ENCODE measurements around the gene ETV4. TPM values are rescaled to one million over a fixed set of nuclear protein-coding genes. Genes with fewer than 3 reads are reported as not detected.

The ETV4 gene
- total RNA-seq, 1 donor from 2014 or later: not detected

DNA sequence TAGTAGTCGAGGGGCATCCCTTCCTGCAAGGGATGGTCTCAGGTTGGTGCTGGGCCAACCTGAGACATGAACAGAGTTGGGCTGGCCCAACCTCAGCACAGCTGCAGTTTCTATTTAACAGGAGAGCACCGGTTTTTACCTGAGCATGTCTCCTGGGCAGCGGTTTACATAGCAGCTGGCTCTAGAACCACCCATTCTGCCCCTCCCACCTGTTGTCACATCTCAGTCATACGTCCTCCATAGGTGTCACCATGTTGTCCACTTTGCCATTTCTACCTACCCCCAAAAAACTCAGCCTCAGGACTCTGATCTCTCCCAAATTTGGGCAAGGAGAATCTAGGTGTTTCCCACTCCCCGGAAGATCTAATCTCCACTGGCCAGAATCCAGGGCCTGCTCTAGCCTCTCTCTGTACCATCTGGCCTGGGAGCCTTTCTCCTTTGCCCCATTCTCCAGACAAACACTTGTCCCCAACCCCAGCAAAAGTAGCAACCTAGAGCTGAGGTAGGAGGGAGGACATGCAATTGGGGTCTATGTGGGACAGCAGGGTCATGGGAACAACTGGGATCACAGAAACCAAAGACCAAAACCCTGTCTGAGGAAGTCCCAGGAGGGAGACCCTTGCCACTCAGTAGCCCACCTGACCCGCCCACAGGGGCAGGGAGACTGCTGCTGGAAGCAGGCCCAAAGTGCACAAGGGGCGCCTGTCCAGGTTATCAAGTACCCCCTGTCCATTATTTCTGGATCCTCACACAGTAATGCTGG lies 19.1 kb downstream of the ETV4 start:
- Mint-ChIP-seq H3K27ac (no peak overlapping the region), H3K4me1 (no peaks in the 10 kb centered on the region), H3K9me3 (no peaks in the 10 kb centered on the region), H3K4me3 (no peak overlapping the region), H3K27me3 (no peaks in the 10 kb centered on the region), H3K36me3 (ENCODE audit: low read depth) (peaks cover 49% of the 10 kb centered on the region)
- intact Hi-C loops (cut with micrococcal nuclease): no loop called here
- ATAC-seq (ENCODE audit: low read depth) (no peak), DNase-seq (no peak)
- CTCF ChIA-PET: no interaction called here
- POLR2A ChIA-PET: no interaction called here
- TF ChIP-seq CTCF (IDR thresholded peaks at IDR 0.05): no peak

GRCh38 chr17:43524945-43525575 lies 21.1 kb downstream of the ETV4 start:
- no peaks in the 10 kb centered on the region for H3K4me1 Mint-ChIP-seq
- CTCF ChIA-PET: no interaction called here
- H3K4me3 Mint-ChIP-seq: no peak overlapping the region
- no peaks in the 10 kb centered on the region for H3K27me3 Mint-ChIP-seq
- POLR2A ChIA-PET: interaction anchor here (0.7 kb wide), 1 partner anchor 16 kb away, joined by 8 read pairs; no protein-coding TSS in a partner anchor
- ATAC-seq (ENCODE audit: low read depth): no peak
- H3K9me3 Mint-ChIP-seq: no peaks in the 10 kb centered on the region
- H3K27ac Mint-ChIP-seq: no peak overlapping the region
- DNase-seq: no peak
- no peak for TF ChIP-seq CTCF (IDR thresholded peaks at IDR 0.05)
- intact Hi-C loops (cut with micrococcal nuclease): no loop called here
- peaks cover 67% of the 10 kb centered on the region for H3K36me3 Mint-ChIP-seq (ENCODE audit: low read depth)

DNA sequence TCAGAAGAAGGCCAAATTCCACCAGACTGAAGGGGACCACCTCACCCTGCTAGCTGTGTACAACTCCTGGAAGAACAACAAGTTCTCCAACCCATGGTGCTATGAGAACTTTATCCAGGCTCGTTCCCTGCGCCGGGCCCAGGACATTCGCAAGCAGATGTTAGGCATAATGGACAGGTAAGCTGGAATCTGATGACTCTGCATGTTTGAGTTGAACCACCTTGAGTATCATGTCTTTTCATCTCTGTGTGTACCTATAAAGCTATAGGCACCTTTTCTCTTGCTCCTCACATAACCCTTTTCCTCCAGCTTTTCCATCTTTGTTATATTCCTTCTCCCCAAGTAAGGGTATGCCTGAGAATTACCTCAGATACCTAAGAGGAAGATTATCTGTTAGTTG lies 24.8 kb downstream of the ETV4 start:
- ATAC-seq (ENCODE audit: low read depth) (no peak), DNase-seq (no peak)
- Mint-ChIP-seq H3K4me1 (no peaks in the 10 kb centered on the region), H3K4me3 (no peak overlapping the region), H3K9me3 (no peaks in the 10 kb centered on the region), H3K36me3 (ENCODE audit: low read depth) (peaks cover 88% of the 10 kb centered on the region), H3K27me3 (no peaks in the 10 kb centered on the region), H3K27ac (no peak overlapping the region)
- CTCF ChIA-PET: interaction anchor here (0.9 kb wide), 1 partner anchor 37 kb away, joined by 3 read pairs; the partner anchor contains the start of gene DHX8
- POLR2A ChIA-PET: no interaction called here
- no peak for TF ChIP-seq CTCF (IDR thresholded peaks at IDR 0.05)
- intact Hi-C loops (cut with micrococcal nuclease): no loop called here

DNA sequence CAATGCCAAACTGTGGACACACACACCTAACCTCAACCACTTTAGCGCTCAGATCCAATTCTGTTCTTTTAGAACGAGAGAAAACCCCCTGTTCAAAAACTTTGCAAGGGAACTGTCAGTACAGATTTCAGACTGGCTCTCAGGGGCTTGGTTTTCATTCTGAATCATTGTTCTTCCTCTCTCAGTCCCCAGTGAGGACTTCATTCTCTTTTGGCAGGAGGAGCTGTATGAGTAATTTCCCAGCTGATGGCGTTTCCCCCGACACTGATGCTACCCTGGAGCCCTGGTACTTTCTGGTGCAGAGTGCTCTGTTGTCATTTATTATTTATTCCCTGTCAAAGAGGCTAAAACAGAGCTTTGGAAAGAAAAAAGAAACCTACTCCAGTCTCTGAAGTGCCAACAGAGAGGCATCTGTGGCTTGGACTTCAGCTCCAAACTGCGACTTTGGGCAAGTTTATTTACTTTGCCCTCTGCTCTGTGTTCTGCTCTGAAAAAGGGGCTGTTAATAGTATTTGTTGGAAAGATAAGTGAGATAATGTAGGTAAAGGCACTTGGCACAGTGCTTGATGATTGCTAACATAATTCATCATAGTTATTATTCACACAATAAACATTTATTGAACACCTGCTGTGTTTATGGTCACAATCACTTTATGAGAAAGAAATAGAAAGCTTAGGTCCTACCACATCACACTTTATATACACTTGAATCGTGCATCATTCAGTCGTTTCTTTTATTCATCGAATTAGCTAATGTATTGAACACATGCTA lies 28.3 kb downstream of the ETV4 start:
- Mint-ChIP-seq H3K36me3 (ENCODE audit: low read depth) (peaks cover 82% of the 10 kb centered on the region), H3K4me3 (no peak overlapping the region), H3K27ac (no peak overlapping the region), H3K4me1 (no peaks in the 10 kb centered on the region), H3K9me3 (no peaks in the 10 kb centered on the region), H3K27me3 (no peaks in the 10 kb centered on the region)
- POLR2A ChIA-PET: interaction anchor here (1.0 kb wide), 1 partner anchor 150 kb away, joined by 3 read pairs; no protein-coding TSS in a partner anchor
- intact Hi-C loops (cut with micrococcal nuclease): no loop called here
- TF ChIP-seq CTCF (IDR thresholded peaks at IDR 0.05): no peak
- CTCF ChIA-PET: no interaction called here
- DNase-seq (no peak), ATAC-seq (ENCODE audit: low read depth) (no peak)

- Mint-ChIP-seq H3K4me3 (no peak overlapping the region), H3K36me3 (ENCODE audit: low read depth) (peaks cover 85% of the 10 kb centered on the region), H3K27me3 (no peaks in the 10 kb centered on the region), H3K9me3 (no peaks in the 10 kb centered on the region), H3K4me1 (no peaks in the 10 kb centered on the region), H3K27ac (no peak overlapping the region)
- no peak for TF ChIP-seq CTCF (IDR thresholded peaks at IDR 0.05)
- no peak for ATAC-seq (ENCODE audit: low read depth)
- intact Hi-C loops (cut with micrococcal nuclease): no loop called here
- POLR2A ChIA-PET: interaction anchor here (1.0 kb wide), 1 partner anchor 149 kb away, joined by 3 read pairs; no protein-coding TSS in a partner anchor
- CTCF ChIA-PET: no interaction called here
- no peak for DNase-seq
Measured at GRCh38 chr17:43517161-43517560, 29.0 kb downstream of the ETV4 start.
